H1 (cell line): ENCODE data around the gene RBMS1. TPM values are rescaled to one million over a fixed set of nuclear protein-coding genes. Genes with fewer than 3 reads are reported as not detected.

ENCODE experiments used
- CBX5 ChIP-seq: fragments of 300-800, 300-1000 bp; sonication (generic); IDR thresholded peaks from 2 replicates; pipeline ENCODE4 v1.7.1; 2016; ENCODE audit warnings: antibody characterized with exemption, low read length, low read depth
- polyA plus RNA-seq, 7 experiments: library from polyadenylated mRNA; depleted of rRNA in 3 of 7; stranded (reverse) in 5 of 7; unstranded in 2 of 7; fragments of >200 nt in 5 of 7; fragments of 200-250 nt in 2 of 7; gene quantifications; 1 replicate in 5 of 7; 2 replicates in 1 of 7; 4 replicates in 1 of 7; pipeline versions ENCODE4 v1.2.1 to v1.2.3, GENCODE V29; 2011 to 2013; ENCODE audit warnings: missing spikeins in 2 of 7, mixed read lengths in 2 of 7
- total RNA-seq: library from RNA; stranded (reverse); fragmentation: NEBNext Ultra II Directional; extraction: Animal tissue kit (Norgen Biotek cat#: 25700); gene quantifications from 2 replicates; pipeline ENCODE4 v1.2.1, GENCODE V29; 2021

Gene RBMS1
- total and polyA plus RNA-seq, 2 of the 8 experiments (the other 6 are each of a cell fraction or from before 2014, with no cell fraction given) = 53.7 to 60.0 TPM

- no peak for TF ChIP-seq CBX5
Observed at GRCh38 chr2:160484859-160485520, 8.6 kb downstream of the RBMS1 start (continued).
